A549 (cell line): ENCODE data around the gene SPTBN4.

ENCODE experiments used
- BHLHE40 ChIP-seq: IDR thresholded peaks from 2 replicates; pipeline ENCODE4 v1.6.1; 2012; ENCODE audit warnings: low read depth, low read length, inconsistent platforms
- CHD2 ChIP-seq: fragments of 150-350 bp; IDR thresholded peaks from 2 replicates; pipeline ENCODE4 v1.6.1; 2014; ENCODE audit warnings: low read length; ENCODE audit not compliant: partially characterized antibody
- EP300 ChIP-seq, 2 experiments: fragments of >200 bp; sonication (Bioruptor Twin); formaldehyde crosslinking; IDR thresholded peaks; 2 replicates in 1 of 2; 3 replicates in 1 of 2; pipeline ENCODE4 v1.6.1; 2016 to 2017
- FOXS1 ChIP-seq: fragments of 250-450 bp; sonication (Bioruptor Pico); IDR thresholded peaks from 2 replicates; pipeline ENCODE4 v1.5.0; 2020; ENCODE audit warnings: mild to moderate bottlenecking, moderate library complexity
- HEYL ChIP-seq: fragments of 250-450 bp; sonication (Bioruptor Pico); IDR thresholded peaks from 2 replicates; pipeline ENCODE4 v1.8.0; 2021; ENCODE audit warnings: mild to moderate bottlenecking, moderate library complexity
- MAZ ChIP-seq: fragments of 150-350 bp; IDR thresholded peaks from 2 replicates; pipeline ENCODE4 v1.6.1; 2014; ENCODE audit warnings: antibody characterized with exemption, low read depth, low read length, borderline replicate concordance
- NPAS2 ChIP-seq: fragments of 250-450 bp; sonication (Bioruptor Pico); IDR thresholded peaks from 2 replicates; pipeline ENCODE4 v1.8.0; 2022; ENCODE audit warnings: mild to moderate bottlenecking, moderate library complexity, borderline replicate concordance
- NR3C1 ChIP-seq: fragments of >200 bp; sonication (Bioruptor Twin); formaldehyde crosslinking; IDR thresholded peaks from 3 replicates; pipeline ENCODE4 v1.6.1; 2017
- POLR2A ChIP-seq: IDR thresholded peaks from 2 replicates; pipeline ENCODE4 v1.6.1; 2012; ENCODE audit warnings: mild to moderate bottlenecking, low read length
- RNF2 ChIP-seq: fragments of 200-600 bp; sonication (generic); IDR thresholded peaks from 2 replicates; pipeline ENCODE4 v1.6.1; 2016; ENCODE audit warnings: low read depth, mild to moderate bottlenecking, antibody characterized with exemption, moderate library complexity, borderline replicate concordance
- TF ChIP-seq, protein P1 (sequence below): fragments of >200 bp; sonication (Bioruptor Twin); formaldehyde crosslinking; IDR thresholded peaks from 3 replicates; pipeline ENCODE4 v1.5.1; 2016
- TF ChIP-seq, protein P2 (sequence below): IDR thresholded peaks from 2 replicates; pipeline ENCODE4 v1.6.1; 2012

DNA sequence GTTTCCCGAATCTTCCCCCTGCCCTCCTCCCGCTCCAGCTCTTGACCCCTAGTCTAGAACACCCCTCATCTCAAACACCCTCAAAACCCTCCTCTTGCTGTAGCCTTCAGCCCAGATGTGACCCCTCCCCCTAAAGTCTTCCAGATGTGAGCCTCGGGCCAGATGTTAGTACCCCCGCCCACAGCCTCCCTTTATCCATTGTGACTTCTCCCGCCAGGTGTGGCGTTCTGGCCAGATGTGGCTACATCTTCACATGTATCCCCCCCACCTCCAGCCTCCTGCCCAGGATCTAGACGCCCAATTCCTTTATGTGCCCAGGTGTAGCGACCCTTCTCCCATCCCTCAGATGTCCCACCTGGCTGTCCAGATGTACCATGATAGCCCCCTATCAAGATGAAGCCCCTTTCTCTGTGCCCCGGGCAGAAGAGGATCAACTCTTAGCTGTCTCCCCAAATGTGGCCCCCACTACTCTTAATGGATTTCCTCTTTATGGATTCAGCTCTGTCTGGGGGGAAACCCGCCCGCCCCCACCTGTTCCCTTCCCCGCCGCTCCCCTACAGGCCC is 133.9 kb downstream of the SPTBN4 start:
- TF ChIP-seq MAZ (no peak), EP300 (IDR thresholded peaks at IDR 0.05) (no peak), RNF2 (no peak), NR3C1 (no peak), FOXS1 (CRISPR knock-in tag) (no peak), NPAS2 (CRISPR knock-in tag) (no peak), CHD2 (no peak), POLR2A (no peak), HEYL (no peak), BHLHE40 (no peak)
- TF ChIP-seq, protein P1, sequence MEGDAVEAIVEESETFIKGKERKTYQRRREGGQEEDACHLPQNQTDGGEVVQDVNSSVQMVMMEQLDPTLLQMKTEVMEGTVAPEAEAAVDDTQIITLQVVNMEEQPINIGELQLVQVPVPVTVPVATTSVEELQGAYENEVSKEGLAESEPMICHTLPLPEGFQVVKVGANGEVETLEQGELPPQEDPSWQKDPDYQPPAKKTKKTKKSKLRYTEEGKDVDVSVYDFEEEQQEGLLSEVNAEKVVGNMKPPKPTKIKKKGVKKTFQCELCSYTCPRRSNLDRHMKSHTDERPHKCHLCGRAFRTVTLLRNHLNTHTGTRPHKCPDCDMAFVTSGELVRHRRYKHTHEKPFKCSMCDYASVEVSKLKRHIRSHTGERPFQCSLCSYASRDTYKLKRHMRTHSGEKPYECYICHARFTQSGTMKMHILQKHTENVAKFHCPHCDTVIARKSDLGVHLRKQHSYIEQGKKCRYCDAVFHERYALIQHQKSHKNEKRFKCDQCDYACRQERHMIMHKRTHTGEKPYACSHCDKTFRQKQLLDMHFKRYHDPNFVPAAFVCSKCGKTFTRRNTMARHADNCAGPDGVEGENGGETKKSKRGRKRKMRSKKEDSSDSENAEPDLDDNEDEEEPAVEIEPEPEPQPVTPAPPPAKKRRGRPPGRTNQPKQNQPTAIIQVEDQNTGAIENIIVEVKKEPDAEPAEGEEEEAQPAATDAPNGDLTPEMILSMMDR, result no peak
- TF ChIP-seq, protein P2, sequence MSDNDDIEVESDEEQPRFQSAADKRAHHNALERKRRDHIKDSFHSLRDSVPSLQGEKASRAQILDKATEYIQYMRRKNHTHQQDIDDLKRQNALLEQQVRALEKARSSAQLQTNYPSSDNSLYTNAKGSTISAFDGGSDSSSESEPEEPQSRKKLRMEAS, result no peak
